H1 (cell line): ENCODE data around the gene OR4D6. TPM values are rescaled to one million over a fixed set of nuclear protein-coding genes. Genes with fewer than 3 reads are reported as not detected.

Experiments used
- CTCF ChIA-PET: fragments of 300-600 bp; sonication (Branson Sonifier 250); formaldehyde crosslinking; loops from one replicate; lab custom pipeline; 2021; ENCODE audit not compliant: partially characterized antibody; lab: Charles Lee
- POLR2A ChIA-PET: fragments of 300-600 bp; sonication (Branson Sonifier 250); formaldehyde crosslinking; loops from one replicate; lab custom pipeline; 2021; ENCODE audit warnings: inconsistent platforms; ENCODE audit not compliant: partially characterized antibody; lab: Charles Lee
- DNase-seq, 2 experiments: peaks; one replicate each; pipeline versions ENCODE4 v3.0.0 to v3.0.0-alpha.2; 2010 to 2022; ENCODE audit warnings: low spot score in 2 of 2, low read depth in 1 of 2, mixed read lengths in 1 of 2
- FAIRE-seq: peaks from 2 replicates; lab custom pipeline; 2011; peaks lifted over from hg19 to GRCh38; lab: Jason Lieb, UNC
- H2AFZ ChIP-seq: 2 replicates; pipeline ENCODE4 v1.8.1; 2012; ENCODE audit warnings: low read length, inconsistent platforms
- H2AK5ac ChIP-seq: 2 replicates; pipeline ENCODE4 v1.6.1; 2013; ENCODE audit warnings: low read depth, low read length
- H2BK120ac ChIP-seq: replicated peaks from 2 replicates; pipeline ENCODE3; 2013; ENCODE audit warnings: low read depth, low read length, inconsistent platforms
- H2BK12ac ChIP-seq: 2 replicates; pipeline ENCODE4 v1.6.1; 2013; ENCODE audit warnings: low read depth, low read length
- H2BK15ac ChIP-seq: 2 replicates; pipeline ENCODE4 v1.6.1; 2013; ENCODE audit warnings: low read length
- H2BK20ac ChIP-seq: 2 replicates; pipeline ENCODE4 v1.6.1; 2013; ENCODE audit warnings: low read length
- H2BK5ac ChIP-seq: 2 replicates; pipeline ENCODE4 v1.6.1; 2013; ENCODE audit warnings: low read depth, low read length
- H3K14ac ChIP-seq: 2 replicates; pipeline ENCODE4 v1.6.1; 2013; ENCODE audit warnings: inconsistent platforms; ENCODE audit not compliant: insufficient read length
- H3K18ac ChIP-seq: 2 replicates; pipeline ENCODE4 v1.6.1; 2013; ENCODE audit warnings: low read length; ENCODE audit errors: extremely low read depth
- H3K23ac ChIP-seq: 2 replicates; pipeline ENCODE4 v1.6.1; 2013; ENCODE audit warnings: inconsistent platforms; ENCODE audit not compliant: insufficient read length
- H3K23me2 ChIP-seq: 2 replicates; pipeline ENCODE4 v1.6.1; 2013; ENCODE audit warnings: low read depth, low read length
- H3K27ac ChIP-seq: 2 replicates; pipeline ENCODE4 v1.6.1; 2011; ENCODE audit warnings: low read depth, low read length, inconsistent platforms
- H3K27me3 ChIP-seq, 4 experiments: replicated peaks in 1 of 4; 1 replicate in 1 of 4; 2 replicates in 3 of 4; pipeline versions ENCODE4 v1.6.1 to v1.8.1; 2011 to 2013; ENCODE audit warnings: low read length in 3 of 4, mild to moderate bottlenecking in 3 of 4, inconsistent platforms in 2 of 4, mixed read lengths in 2 of 4, moderate library complexity in 1 of 4; ENCODE audit not compliant: control insufficient read depth in 3 of 4, insufficient read depth in 3 of 4; ENCODE audit errors: extremely low read depth in 1 of 4
- H3K36me3 ChIP-seq, 4 experiments: 2 replicates each; pipeline versions ENCODE4 v1.6.1 to v1.8.1; 2011 to 2013; ENCODE audit warnings: mild to moderate bottlenecking in 4 of 4, low read length in 3 of 4, moderate library complexity in 2 of 4, control low read depth in 1 of 4, inconsistent platforms in 1 of 4; ENCODE audit not compliant: insufficient read depth in 4 of 4, control insufficient read depth in 2 of 4
- H3K4ac ChIP-seq: replicated peaks from 2 replicates; pipeline ENCODE3; 2013; ENCODE audit warnings: low read length, low read depth, mixed read lengths, inconsistent platforms; ENCODE audit not compliant: insufficient read length
- H3K4me1 ChIP-seq, 4 experiments: replicated peaks in 1 of 4; 1 replicate in 1 of 4; 2 replicates in 3 of 4; pipeline versions ENCODE4 v1.6.1 to v1.8.1; 2011 to 2013; ENCODE audit warnings: low read length in 3 of 4, inconsistent platforms in 2 of 4, mixed read lengths in 1 of 4; ENCODE audit not compliant: insufficient read depth in 4 of 4, control insufficient read depth in 3 of 4
- H3K4me2 ChIP-seq, 2 experiments: 2 replicates each; pipeline versions ENCODE4 v1.6.1 to v1.8.1; 2011 to 2013; ENCODE audit warnings: low read depth in 2 of 2, low read length in 2 of 2, control low read depth in 1 of 2, inconsistent platforms in 1 of 2, mild to moderate bottlenecking in 1 of 2; ENCODE audit not compliant: insufficient read depth in 1 of 2
- H3K4me3 ChIP-seq, 4 experiments: fragments of 200-600, 300-600 bp in 1 of 4; sonication (generic), shearing (Covaris generic), sonication (Bioruptor Twin) in 1 of 4; 2 replicates each; pipeline versions ENCODE4 v1.5.1 to v1.8.1; 2011 to 2016; ENCODE audit warnings: low read length in 4 of 4, low read depth in 3 of 4, control low read depth in 2 of 4, inconsistent platforms in 2 of 4, mild to moderate bottlenecking in 2 of 4, mixed read lengths in 1 of 4, moderate library complexity in 1 of 4; ENCODE audit not compliant: insufficient read depth in 2 of 4; ENCODE audit errors: extremely low read depth in 1 of 4
- H3K56ac ChIP-seq: replicated peaks from 2 replicates; pipeline ENCODE3; 2013; ENCODE audit warnings: low read depth, mild to moderate bottlenecking, mixed read lengths, low read length, inconsistent platforms; ENCODE audit not compliant: insufficient read length
- H3K79me1 ChIP-seq: 2 replicates; pipeline ENCODE4 v1.6.1; 2013; ENCODE audit warnings: low read depth, low read length, control low read depth
- H3K79me2 ChIP-seq, 2 experiments: 2 replicates each; pipeline versions ENCODE4 v1.6.1 to v1.8.1; 2012 to 2013; ENCODE audit warnings: low read length in 2 of 2, mild to moderate bottlenecking in 2 of 2, inconsistent platforms in 1 of 2; ENCODE audit not compliant: insufficient read depth in 2 of 2, control insufficient read depth in 1 of 2
- H3K9ac ChIP-seq, 4 experiments: replicated peaks in 1 of 4; 1 replicate in 1 of 4; 2 replicates in 3 of 4; pipeline versions ENCODE4 v1.6.1 to v1.8.1; 2011 to 2013; ENCODE audit warnings: low read depth in 3 of 4, low read length in 3 of 4, control low read depth in 2 of 4, mild to moderate bottlenecking in 2 of 4, moderate library complexity in 2 of 4, inconsistent platforms in 1 of 4; ENCODE audit errors: extremely low read depth in 1 of 4
- H3K9me3 ChIP-seq, 2 experiments: 2 replicates each; pipeline versions ENCODE4 v1.6.1 to v1.8.1; 2012 to 2013; ENCODE audit warnings: mild to moderate bottlenecking in 2 of 2, moderate library complexity in 2 of 2, control low read depth in 1 of 2, inconsistent platforms in 1 of 2, low read depth in 1 of 2, low read length in 1 of 2, mixed read lengths in 1 of 2; ENCODE audit not compliant: insufficient read depth in 2 of 2
- H4K20me1 ChIP-seq, 2 experiments: replicated peaks in 1 of 2; 2 replicates each; pipeline versions ENCODE3 to v1.8.1; 2011 to 2013; ENCODE audit warnings: inconsistent platforms in 2 of 2, low read length in 2 of 2, mild to moderate bottlenecking in 1 of 2; ENCODE audit not compliant: insufficient read depth in 2 of 2, control insufficient read depth in 1 of 2
- H4K5ac ChIP-seq: 2 replicates; pipeline ENCODE4 v1.6.1; 2013; ENCODE audit warnings: low read length, low read depth, mixed read lengths, inconsistent platforms; ENCODE audit not compliant: insufficient read length
- H4K8ac ChIP-seq: 2 replicates; pipeline ENCODE4 v1.8.0; 2013; ENCODE audit warnings: mild to moderate bottlenecking, moderate library complexity, low read length, inconsistent platforms; ENCODE audit not compliant: insufficient read depth; ENCODE audit errors: extremely low read depth
- H4K91ac ChIP-seq: replicated peaks from 2 replicates; pipeline ENCODE3; 2013; ENCODE audit warnings: low read length, mixed read lengths, inconsistent platforms; ENCODE audit not compliant: insufficient read length
- BACH1 ChIP-seq: IDR thresholded peaks from 2 replicates; pipeline ENCODE4 v1.6.1; 2012; ENCODE audit warnings: low read length, improper control_type of control experiment
- CBX5 ChIP-seq: fragments of 300-800, 300-1000 bp; sonication (generic); IDR thresholded peaks from 2 replicates; pipeline ENCODE4 v1.7.1; 2016; ENCODE audit warnings: antibody characterized with exemption, low read length, low read depth
- CEBPB ChIP-seq: IDR thresholded peaks from 2 replicates; pipeline ENCODE4 v1.6.1; 2012; ENCODE audit warnings: low read depth, low read length
- JUN ChIP-seq: IDR thresholded peaks from 2 replicates; pipeline ENCODE4 v1.6.1; 2011; ENCODE audit warnings: low read depth, mild to moderate bottlenecking, improper control_type of control experiment, low read length
- KDM4A ChIP-seq: IDR thresholded peaks from one replicate; pipeline ENCODE4 v1.7.1; 2012; ENCODE audit warnings: low read depth, mild to moderate bottlenecking, moderate library complexity, low read length, inconsistent platforms; ENCODE audit not compliant: severe bottlenecking
- MAFK ChIP-seq: IDR thresholded peaks from 2 replicates; pipeline ENCODE4 v1.6.1; 2012; ENCODE audit warnings: low read depth, mild to moderate bottlenecking, improper control_type of control experiment, low read length
- MAX ChIP-seq: IDR thresholded peaks from 2 replicates; pipeline ENCODE4 v1.6.1; 2012; ENCODE audit warnings: inconsistent platforms
- RAD21 ChIP-seq, 2 experiments: IDR thresholded peaks in 1 of 2; conservative IDR thresholded peaks in 1 of 2; 2 replicates each; pipeline ENCODE4 v1.6.1; 2011; ENCODE audit warnings: low read depth in 2 of 2, low read length in 2 of 2, improper control_type of control experiment in 1 of 2, inconsistent platforms in 1 of 2, mild to moderate bottlenecking in 1 of 2, moderate library complexity in 1 of 2
- RFX5 ChIP-seq: IDR thresholded peaks from 2 replicates; pipeline ENCODE4 v1.6.1; 2011; ENCODE audit warnings: low read depth, low read length, improper control_type of control experiment, borderline replicate concordance
- RNF2 ChIP-seq: fragments of 200-900, 300-1000 bp; sonication (generic); IDR thresholded peaks from 2 replicates; pipeline ENCODE4 v1.7.1; 2016; ENCODE audit warnings: borderline replicate concordance, low read depth, mild to moderate bottlenecking, antibody characterized with exemption, low read length; ENCODE audit not compliant: poor library complexity, severe bottlenecking; ENCODE audit errors: missing control alignments
- SP1 ChIP-seq: IDR thresholded peaks from 2 replicates; pipeline ENCODE4 v1.6.1; 2011; ENCODE audit warnings: low read depth, low read length
- TCF12 ChIP-seq: IDR thresholded peaks from 2 replicates; pipeline ENCODE4 v1.6.1; 2011; ENCODE audit warnings: low read depth, mild to moderate bottlenecking, low read length
- WGBS, 2 experiments: shearing (Covaris generic) in 1 of 2; methylation state at CpG; one replicate each; pipeline versions ENCODE4 v1.1.6 to v1.1.7; 2013 to 2015; ENCODE audit warnings: low lambda C conversion rate in 2 of 2, mixed read lengths in 2 of 2, inconsistent platforms in 1 of 2, low coverage in 1 of 2, missing lambda C conversion rate in 1 of 2; ENCODE audit not compliant: insufficient replicate concordance in 2 of 2, insufficient coverage in 1 of 2, insufficient read length in 1 of 2; ENCODE audit errors: extremely low coverage in 1 of 2, missing lambda C conversion rate in 1 of 2; 5-methylcytosine and 5-hydroxymethylcytosine counted together
- polyA plus RNA-seq, 7 experiments: library from polyadenylated mRNA; depleted of rRNA in 3 of 7; stranded (reverse) in 5 of 7; unstranded in 2 of 7; fragments of >200 nt in 5 of 7; fragments of 200-250 nt in 2 of 7; gene quantifications; 1 replicate in 5 of 7; 2 replicates in 1 of 7; 4 replicates in 1 of 7; pipeline versions ENCODE4 v1.2.1 to v1.2.3, GENCODE V29; 2011 to 2013; ENCODE audit warnings: missing spikeins in 2 of 7, mixed read lengths in 2 of 7
- total RNA-seq: library from RNA; stranded (reverse); fragmentation: NEBNext Ultra II Directional; extraction: Animal tissue kit (Norgen Biotek cat#: 25700); gene quantifications from 2 replicates; pipeline ENCODE4 v1.2.1, GENCODE V29; 2021
- TF ChIP-seq, protein P1 (sequence below): IDR thresholded peaks from 2 replicates; pipeline ENCODE4 v1.6.1; 2012; ENCODE audit warnings: low read length, inconsistent platforms

Gene OR4D6
- total and polyA plus RNA-seq, 2 of the 8 experiments (the other 6 are each of a cell fraction or from before 2014, with no cell fraction given) = not detected

- no peak overlapping the region for H4K8ac ChIP-seq
- no peak overlapping the region for H3K18ac ChIP-seq
- no peaks in the 10 kb centered on the region for H4K20me1 ChIP-seq
- H2BK5ac ChIP-seq = no peak overlapping the region
- no peak overlapping the region for H2BK20ac ChIP-seq
- H3K23ac ChIP-seq = no peak overlapping the region
- H2AK5ac ChIP-seq = no peak overlapping the region
- no peak overlapping the region for H2BK15ac ChIP-seq
- H3K79me2 ChIP-seq = no peaks in the 10 kb centered on the region
- H3K4ac ChIP-seq = no peak overlapping the region
- H3K79me1 ChIP-seq = no peaks in the 10 kb centered on the region
- H3K4me2 ChIP-seq = no peak overlapping the region
- CTCF ChIA-PET = no interaction called here
- H3K4me1 ChIP-seq = no peaks in the 10 kb centered on the region
- no peak overlapping the region for H2BK120ac ChIP-seq
- no peak overlapping the region for H3K14ac ChIP-seq
- no peak for DNase-seq
- H2BK12ac ChIP-seq = no peak overlapping the region
- H3K9ac ChIP-seq = no peak overlapping the region
- no peak overlapping the region for H2AFZ ChIP-seq
- POLR2A ChIA-PET = no interaction called here
- FAIRE-seq = no peak
- H3K27me3 ChIP-seq = no peaks in the 10 kb centered on the region
- no peaks in the 10 kb centered on the region; the same call in 1 of the 2 replicates for H3K23me2 ChIP-seq
- H4K91ac ChIP-seq = no peak overlapping the region
- WGBS, 2 experiments = 82% methylated on average over 9 of the region's 9 CpGs; no CpG with 5 or more reads in 1 of the 2 experiments
- H3K36me3 ChIP-seq = no peaks in the 10 kb centered on the region
- no peak overlapping the region for H4K5ac ChIP-seq
- H3K4me3 ChIP-seq = no peak overlapping the region
- no peak overlapping the region for H3K27ac ChIP-seq
- H3K56ac ChIP-seq = no peak overlapping the region
- no peaks in the 10 kb centered on the region for H3K9me3 ChIP-seq
- TF ChIP-seq BACH1 (no peak), TCF12 (no peak), CBX5 (no peak), SP1 (no peak), RNF2 (no peak), KDM4A (no peak), MAX (no peak), RFX5 (no peak), JUN (no peak), CEBPB (no peak), RAD21 (IDR thresholded peaks at IDR 0.05 in 1 of 2, conservative IDR thresholded peaks at IDR 0.05 in 1 of 2; ENCODE audit: low read depth in 2 of 2, low read length in 2 of 2) (no peak), MAFK (no peak)
- TF ChIP-seq, protein P1, sequence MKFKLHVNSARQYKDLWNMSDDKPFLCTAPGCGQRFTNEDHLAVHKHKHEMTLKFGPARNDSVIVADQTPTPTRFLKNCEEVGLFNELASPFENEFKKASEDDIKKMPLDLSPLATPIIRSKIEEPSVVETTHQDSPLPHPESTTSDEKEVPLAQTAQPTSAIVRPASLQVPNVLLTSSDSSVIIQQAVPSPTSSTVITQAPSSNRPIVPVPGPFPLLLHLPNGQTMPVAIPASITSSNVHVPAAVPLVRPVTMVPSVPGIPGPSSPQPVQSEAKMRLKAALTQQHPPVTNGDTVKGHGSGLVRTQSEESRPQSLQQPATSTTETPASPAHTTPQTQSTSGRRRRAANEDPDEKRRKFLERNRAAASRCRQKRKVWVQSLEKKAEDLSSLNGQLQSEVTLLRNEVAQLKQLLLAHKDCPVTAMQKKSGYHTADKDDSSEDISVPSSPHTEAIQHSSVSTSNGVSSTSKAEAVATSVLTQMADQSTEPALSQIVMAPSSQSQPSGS = no peak
These were observed 18.4 kb downstream of the OR4D6 start for GRCh38 chr11:59475176-59475575.
